Measurements from ENCODE around the gene ADAM22. TPM values are rescaled to one million over a fixed set of nuclear protein-coding genes. Genes with fewer than 3 reads are reported as not detected.
"Not testable (repeated sequence)": the region's sequence is repeated elsewhere in the genome, so short reads cannot be mapped to it uniquely, and the experiment has no call there.

ADAM22 gene
- total and polyA plus RNA-seq, 2 donors = 0.96 to 4.3 TPM

- Histone ChIP-seq H3K4me1 (ENCODE audit: control insufficient read depth in 2 of 2, insufficient read depth in 2 of 2, low read length in 2 of 2) (no peaks in the 10 kb centered on the region), H3K36me3 (ENCODE audit: control insufficient read depth in 2 of 2, insufficient read depth in 2 of 2, low read length in 1 of 2) (peaks cover 0 to 3% of the 10 kb centered on the region in 2 donors), H3K9me3 (ENCODE audit: control insufficient read depth in 2 of 2, insufficient read depth in 1 of 2, low read length in 1 of 2) (no peaks in the 10 kb centered on the region), H3K27me3 (ENCODE audit: control insufficient read depth in 2 of 2, insufficient read depth in 1 of 2, low read length in 1 of 2) (no peaks in the 10 kb centered on the region), H3K27ac (ENCODE audit: low read depth in 1 of 2, low read length in 1 of 2) (no peak overlapping the region), H3K4me3 (ENCODE audit: low read length in 2 of 2) (no peak overlapping the region)
- 98% methylated on average over 4 of the region's 4 CpGs for WGBS
- no peak for DNase-seq (ENCODE audit: low read depth in 6 of 9, low spot score in 9 of 9)
These were observed 7.1 kb downstream of the ADAM22 start for GRCh38 chr7:87941138-87941537.

- Histone ChIP-seq H3K36me3 (ENCODE audit: control insufficient read depth in 2 of 2, insufficient read depth in 2 of 2, low read length in 1 of 2) (no peaks in the 10 kb centered on the region), H3K27me3 (ENCODE audit: control insufficient read depth in 2 of 2, insufficient read depth in 1 of 2, low read length in 1 of 2) (no peaks in the 10 kb centered on the region), H3K9me3 (ENCODE audit: control insufficient read depth in 2 of 2, insufficient read depth in 1 of 2, low read length in 1 of 2) (no peaks in the 10 kb centered on the region), H3K27ac (ENCODE audit: low read depth in 1 of 2, low read length in 1 of 2) (no peak overlapping the region), H3K4me3 (ENCODE audit: low read length in 2 of 2) (no peak overlapping the region), H3K4me1 (ENCODE audit: control insufficient read depth in 2 of 2, insufficient read depth in 2 of 2, low read length in 2 of 2) (no peaks in the 10 kb centered on the region)
- DNase-seq (ENCODE audit: low read depth in 6 of 9, low spot score in 9 of 9) = no peak
- WGBS = 89% methylated on average over 3 of the region's 3 CpGs
These were observed 10.5 kb downstream of the ADAM22 start for GRCh38 chr7:87944547-87944946.

- H3K4me1 ChIP-seq (ENCODE audit: control insufficient read depth in 2 of 2, insufficient read depth in 2 of 2, low read length in 2 of 2); DNase-seq (ENCODE audit: low read depth in 6 of 9, low spot score in 9 of 9); H3K9me3 ChIP-seq (ENCODE audit: control insufficient read depth in 2 of 2, insufficient read depth in 1 of 2, low read length in 1 of 2); H3K4me3 ChIP-seq (ENCODE audit: low read length in 2 of 2); H3K27me3 ChIP-seq (ENCODE audit: control insufficient read depth in 2 of 2, insufficient read depth in 1 of 2, low read length in 1 of 2); H3K36me3 ChIP-seq (ENCODE audit: control insufficient read depth in 2 of 2, insufficient read depth in 2 of 2, low read length in 1 of 2); H3K27ac ChIP-seq (ENCODE audit: low read depth in 1 of 2, low read length in 1 of 2): not testable (repeated sequence)
These were observed 11.9 kb downstream of the ADAM22 start for GRCh38 chr7:87945926-87946325.

- Histone ChIP-seq H3K9me3 (ENCODE audit: control insufficient read depth in 2 of 2, insufficient read depth in 1 of 2, low read length in 1 of 2) (no peaks in the 10 kb centered on the region), H3K4me3 (ENCODE audit: low read length in 2 of 2) (no peak overlapping the region), H3K36me3 (ENCODE audit: control insufficient read depth in 2 of 2, insufficient read depth in 2 of 2, low read length in 1 of 2) (no peaks in the 10 kb centered on the region), H3K27ac (ENCODE audit: low read depth in 1 of 2, low read length in 1 of 2) (no peak overlapping the region), H3K4me1 (ENCODE audit: control insufficient read depth in 2 of 2, insufficient read depth in 2 of 2, low read length in 2 of 2) (no peaks in the 10 kb centered on the region), H3K27me3 (ENCODE audit: control insufficient read depth in 2 of 2, insufficient read depth in 1 of 2, low read length in 1 of 2) (no peaks in the 10 kb centered on the region)
- DNase-seq (ENCODE audit: low read depth in 6 of 9, low spot score in 9 of 9) = no peak
These were observed 14.3 kb downstream of the ADAM22 start for GRCh38 chr7:87948371-87948770.

- no peak overlapping the region for H3K27ac ChIP-seq (ENCODE audit: low read depth in 1 of 2, low read length in 1 of 2)
- no peaks in the 10 kb centered on the region for H3K9me3 ChIP-seq (ENCODE audit: control insufficient read depth in 2 of 2, insufficient read depth in 1 of 2, low read length in 1 of 2)
- DNase-seq (ENCODE audit: low read depth in 6 of 9, low spot score in 9 of 9) = no peak
- no peaks in the 10 kb centered on the region for H3K4me1 ChIP-seq (ENCODE audit: control insufficient read depth in 2 of 2, insufficient read depth in 2 of 2, low read length in 2 of 2)
- WGBS = 98% methylated on average over 3 of the region's 3 CpGs
- no peaks in the 10 kb centered on the region for H3K36me3 ChIP-seq (ENCODE audit: control insufficient read depth in 2 of 2, insufficient read depth in 2 of 2, low read length in 1 of 2)
- H3K4me3 ChIP-seq (ENCODE audit: low read length in 2 of 2) = no peak overlapping the region
- H3K27me3 ChIP-seq (ENCODE audit: control insufficient read depth in 2 of 2, insufficient read depth in 1 of 2, low read length in 1 of 2) = no peaks in the 10 kb centered on the region
These were observed 25.3 kb downstream of the ADAM22 start for GRCh38 chr7:87959336-87959735.

GRCh38 chr7:87960239-87960638 lies 26.2 kb downstream of the ADAM22 start:
- Histone ChIP-seq H3K9me3 (ENCODE audit: control insufficient read depth in 2 of 2, insufficient read depth in 1 of 2, low read length in 1 of 2) (no peaks in the 10 kb centered on the region), H3K36me3 (ENCODE audit: control insufficient read depth in 2 of 2, insufficient read depth in 2 of 2, low read length in 1 of 2) (no peaks in the 10 kb centered on the region), H3K27ac (ENCODE audit: low read depth in 1 of 2, low read length in 1 of 2) (no peak overlapping the region), H3K4me1 (ENCODE audit: control insufficient read depth in 2 of 2, insufficient read depth in 2 of 2, low read length in 2 of 2) (no peaks in the 10 kb centered on the region), H3K27me3 (ENCODE audit: control insufficient read depth in 2 of 2, insufficient read depth in 1 of 2, low read length in 1 of 2) (no peaks in the 10 kb centered on the region), H3K4me3 (ENCODE audit: low read length in 2 of 2) (no peak overlapping the region)
- DNase-seq (ENCODE audit: low read depth in 6 of 9, low spot score in 9 of 9) = no peak
- 100% methylated on average over 1 of the region's 1 CpG for WGBS

GRCh38 chr7:87961754-87962153 lies 27.7 kb downstream of the ADAM22 start:
- Histone ChIP-seq H3K27me3 (ENCODE audit: control insufficient read depth in 2 of 2, insufficient read depth in 1 of 2, low read length in 1 of 2) (no peaks in the 10 kb centered on the region), H3K36me3 (ENCODE audit: control insufficient read depth in 2 of 2, insufficient read depth in 2 of 2, low read length in 1 of 2) (no peaks in the 10 kb centered on the region), H3K4me1 (ENCODE audit: control insufficient read depth in 2 of 2, insufficient read depth in 2 of 2, low read length in 2 of 2) (no peaks in the 10 kb centered on the region), H3K9me3 (ENCODE audit: control insufficient read depth in 2 of 2, insufficient read depth in 1 of 2, low read length in 1 of 2) (no peaks in the 10 kb centered on the region), H3K4me3 (ENCODE audit: low read length in 2 of 2) (no peak overlapping the region), H3K27ac (ENCODE audit: low read depth in 1 of 2, low read length in 1 of 2) (no peak overlapping the region)
- WGBS = 94% methylated on average over 1 of the region's 1 CpG
- no peak for DNase-seq (ENCODE audit: low read depth in 6 of 9, low spot score in 9 of 9)

- no peak overlapping the region for H3K4me3 ChIP-seq (ENCODE audit: low read length in 2 of 2)
- 96% methylated on average over 2 of the region's 2 CpGs for WGBS
- no peaks in the 10 kb centered on the region for H3K36me3 ChIP-seq (ENCODE audit: control insufficient read depth in 2 of 2, insufficient read depth in 2 of 2, low read length in 1 of 2)
- no peaks in the 10 kb centered on the region for H3K27me3 ChIP-seq (ENCODE audit: control insufficient read depth in 2 of 2, insufficient read depth in 1 of 2, low read length in 1 of 2)
- DNase-seq (ENCODE audit: low read depth in 6 of 9, low spot score in 9 of 9) = no peak
- no peaks in the 10 kb centered on the region for H3K4me1 ChIP-seq (ENCODE audit: control insufficient read depth in 2 of 2, insufficient read depth in 2 of 2, low read length in 2 of 2)
- H3K9me3 ChIP-seq (ENCODE audit: control insufficient read depth in 2 of 2, insufficient read depth in 1 of 2, low read length in 1 of 2) = no peaks in the 10 kb centered on the region
- no peak overlapping the region for H3K27ac ChIP-seq (ENCODE audit: low read depth in 1 of 2, low read length in 1 of 2)
These were observed 32.2 kb downstream of the ADAM22 start for GRCh38 chr7:87966271-87966670.

GRCh38 chr7:87968021-87968420 lies 34.0 kb downstream of the ADAM22 start:
- Histone ChIP-seq H3K4me3 (ENCODE audit: low read length in 2 of 2) (no peak overlapping the region), H3K27ac (ENCODE audit: low read depth in 1 of 2, low read length in 1 of 2) (no peak overlapping the region), H3K27me3 (ENCODE audit: control insufficient read depth in 2 of 2, insufficient read depth in 1 of 2, low read length in 1 of 2) (no peaks in the 10 kb centered on the region), H3K36me3 (ENCODE audit: control insufficient read depth in 2 of 2, insufficient read depth in 2 of 2, low read length in 1 of 2) (no peaks in the 10 kb centered on the region), H3K9me3 (ENCODE audit: control insufficient read depth in 2 of 2, insufficient read depth in 1 of 2, low read length in 1 of 2) (no peaks in the 10 kb centered on the region), H3K4me1 (ENCODE audit: control insufficient read depth in 2 of 2, insufficient read depth in 2 of 2, low read length in 2 of 2) (no peaks in the 10 kb centered on the region)
- DNase-seq (ENCODE audit: low read depth in 6 of 9, low spot score in 9 of 9) = no peak
- 98% methylated on average over 1 of the region's 1 CpG for WGBS

GRCh38 chr7:87982116-87982515 lies 48.1 kb downstream of the ADAM22 start:
- Histone ChIP-seq H3K27me3 (ENCODE audit: control insufficient read depth in 2 of 2, insufficient read depth in 1 of 2, low read length in 1 of 2) (no peaks in the 10 kb centered on the region), H3K9me3 (ENCODE audit: control insufficient read depth in 2 of 2, insufficient read depth in 1 of 2, low read length in 1 of 2) (no peaks in the 10 kb centered on the region)
- no peak for DNase-seq (ENCODE audit: low read depth in 6 of 9, low spot score in 9 of 9)

More at GRCh38 chr7:87982116-87982515, 48.1 kb downstream of the ADAM22 start:
- H3K4me3 ChIP-seq (ENCODE audit: low read length in 2 of 2) = no peak overlapping the region
- no peaks in the 10 kb centered on the region for H3K4me1 ChIP-seq (ENCODE audit: control insufficient read depth in 2 of 2, insufficient read depth in 2 of 2, low read length in 2 of 2)
- 97% methylated on average over 3 of the region's 3 CpGs for WGBS
- peaks cover 0 to 3% of the 10 kb centered on the region in 2 donors for H3K36me3 ChIP-seq (ENCODE audit: control insufficient read depth in 2 of 2, insufficient read depth in 2 of 2, low read length in 1 of 2)
- H3K27ac ChIP-seq (ENCODE audit: low read depth in 1 of 2, low read length in 1 of 2) = no peak overlapping the region

Data from thymus (tissue), 11 donors.